ENCODE data around the gene MELK.
"Not testable (repeated sequence)": the region's sequence is repeated elsewhere in the genome, so short reads cannot be mapped to it uniquely, and the experiment has no call there.

Gene MELK

GRCh38 chr9:36572515-36573418, at the start of gene MELK:
Gene MELK (plus strand): TSS chr9:36572895. CDS start chr9:36581682, 8,787 bp downstream.
- peak; percentile 54 to 76 for DNase-seq (ENCODE audit: low read depth in 2 of 2)

- DNase-seq (ENCODE audit: low read depth in 2 of 2), result no peak
These were observed 42.5 kb upstream of the MELK start for GRCh38 chr9:36530224-36530623.

- no peak for DNase-seq (ENCODE audit: low read depth in 2 of 2)
These were observed 40.3 kb upstream of the MELK start for GRCh38 chr9:36532353-36532752.

- not testable (repeated sequence) for DNase-seq (ENCODE audit: low read depth in 2 of 2)
These were observed 39.0 kb upstream of the MELK start for GRCh38 chr9:36533726-36534125.

GRCh38 chr9:36535107-36535506, 37.6 kb upstream of the MELK start:
- no peak for DNase-seq (ENCODE audit: low read depth in 2 of 2)

- no peak for DNase-seq (ENCODE audit: low read depth in 2 of 2)
These were observed 34.8 kb upstream of the MELK start for GRCh38 chr9:36537861-36538260.

GRCh38 chr9:36542355-36542754, 30.3 kb upstream of the MELK start:
- no peak for DNase-seq (ENCODE audit: low read depth in 2 of 2)

- no peak for DNase-seq (ENCODE audit: low read depth in 2 of 2)
These were observed 28.8 kb upstream of the MELK start for GRCh38 chr9:36543916-36544315.

GRCh38 chr9:36547598-36547997, 25.1 kb upstream of the MELK start:
- no peak for DNase-seq (ENCODE audit: low read depth in 2 of 2)

- no peak for DNase-seq (ENCODE audit: low read depth in 2 of 2)
These were observed 24.2 kb upstream of the MELK start for GRCh38 chr9:36548454-36548853.

- DNase-seq (ENCODE audit: low read depth in 2 of 2), result no peak
These were observed 22.6 kb upstream of the MELK start for GRCh38 chr9:36550135-36550534.

- DNase-seq (ENCODE audit: low read depth in 2 of 2), result not testable (repeated sequence)
These were observed 22.0 kb upstream of the MELK start for GRCh38 chr9:36550631-36551098.

GRCh38 chr9:36551129-36551528, 21.6 kb upstream of the MELK start:
- no peak for DNase-seq (ENCODE audit: low read depth in 2 of 2)

GRCh38 chr9:36551910-36552309, 20.8 kb upstream of the MELK start:
- DNase-seq (ENCODE audit: low read depth in 2 of 2), result no peak

GRCh38 chr9:36559036-36559695, 13.5 kb upstream of the MELK start:
- DNase-seq (ENCODE audit: low read depth in 2 of 2), result no peak

- no peak for DNase-seq (ENCODE audit: low read depth in 2 of 2)
These were observed 11.9 kb upstream of the MELK start for GRCh38 chr9:36560771-36561170.

GRCh38 chr9:36562801-36563200, 9.9 kb upstream of the MELK start:
- not testable (repeated sequence) for DNase-seq (ENCODE audit: low read depth in 2 of 2)

- no peak for DNase-seq (ENCODE audit: low read depth in 2 of 2)
These were observed 5.9 kb upstream of the MELK start for GRCh38 chr9:36566813-36567221.

GRCh38 chr9:36568681-36569080, 4.0 kb upstream of the MELK start:
- DNase-seq (ENCODE audit: low read depth in 2 of 2), result not testable (repeated sequence)

GRCh38 chr9:36571333-36571732, 1.4 kb upstream of the MELK start:
- DNase-seq (ENCODE audit: low read depth in 2 of 2), result no peak

- not testable (repeated sequence) for DNase-seq (ENCODE audit: low read depth in 2 of 2)
These were observed 1.4 kb downstream of the MELK start for GRCh38 chr9:36574045-36574444.

GRCh38 chr9:36575411-36575882, 2.8 kb downstream of the MELK start:
- DNase-seq (ENCODE audit: low read depth in 2 of 2), result no peak

GRCh38 chr9:36576866-36577265, 4.2 kb downstream of the MELK start:
- no peak for DNase-seq (ENCODE audit: low read depth in 2 of 2)
